Chondrocyte (in vitro differentiated cells): ENCODE measurements around the gene GJC2. TPM values are rescaled to one million over a fixed set of nuclear protein-coding genes. Genes with fewer than 3 reads are reported as not detected.

Experiments used
- DNase-seq: peaks from one replicate; pipeline ENCODE4 v3.0.0; 2021; ENCODE audit warnings: mixed read lengths, low spot score
- H3K27ac Mint-ChIP-seq: one replicate; pipeline ENCODE4 v1.8.0; 2021; ENCODE audit warnings: mild to moderate bottlenecking, moderate library complexity, mixed read lengths; ENCODE audit not compliant: unreplicated experiment
- H3K27me3 Mint-ChIP-seq: 2 replicates; pipeline ENCODE4 v1.8.0; 2021; ENCODE audit warnings: low read depth, mixed read lengths
- H3K36me3 Mint-ChIP-seq: 2 replicates; pipeline ENCODE4 v1.8.0; 2021; ENCODE audit warnings: low read depth, mixed read lengths
- H3K4me1 Mint-ChIP-seq: 2 replicates; pipeline ENCODE4 v1.8.0; 2021; ENCODE audit warnings: low read depth, mild to moderate bottlenecking, mixed read lengths
- H3K4me3 Mint-ChIP-seq: one replicate; pipeline ENCODE4 v1.8.0; 2021; ENCODE audit warnings: mild to moderate bottlenecking, moderate library complexity, mixed read lengths; ENCODE audit not compliant: unreplicated experiment
- H3K9me3 Mint-ChIP-seq: 2 replicates; pipeline ENCODE4 v1.8.0; 2021; ENCODE audit warnings: low read depth, mixed read lengths
- CTCF ChIP-seq: fragments of 200-600 bp; sonication (generic); IDR thresholded peaks from 2 replicates; pipeline ENCODE4 v1.5.0; 2021; ENCODE audit warnings: antibody characterized with exemption, mild to moderate bottlenecking, moderate library complexity
- total RNA-seq: library from RNA; stranded (reverse); gene quantifications from 3 replicates; pipeline ENCODE4 v1.2.1, GENCODE V29; 2021

Gene GJC2
- total RNA-seq, 1 donor from 2014 or later: 2.0 TPM

DNA sequence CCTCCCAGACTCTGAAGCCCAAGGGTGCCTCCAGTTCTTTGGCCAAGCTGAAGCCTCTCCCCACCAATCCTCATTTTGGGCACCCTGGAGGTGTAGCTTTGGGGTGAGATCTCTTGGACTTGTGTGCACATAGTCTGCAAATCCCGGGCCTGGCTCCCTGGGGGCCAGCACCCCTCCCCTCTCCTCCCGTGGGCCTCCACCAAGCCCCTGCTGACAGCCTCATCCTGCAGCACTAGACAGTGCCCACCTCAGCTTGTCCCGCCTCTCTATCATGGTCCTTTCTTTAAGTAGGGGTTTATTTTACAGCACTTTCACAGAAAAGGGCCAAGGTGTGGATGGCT lies 3.2 kb downstream of the GJC2 start:
- peak; percentile 84 for DNase-seq
- TF ChIP-seq CTCF: no peak
- Mint-ChIP-seq H3K27me3 (no peaks in the 10 kb centered on the region), H3K4me3 (no peak overlapping the region), H3K36me3 (no peaks in the 10 kb centered on the region), H3K27ac (no peak overlapping the region), H3K4me1 (no peaks in the 10 kb centered on the region), H3K9me3 (no peaks in the 10 kb centered on the region)

GRCh38 chr1:228154021-228154669 lies 4.4 kb downstream of the GJC2 start:
- H3K27ac Mint-ChIP-seq: no peak overlapping the region
- no peak for TF ChIP-seq CTCF
- no peak overlapping the region for H3K4me3 Mint-ChIP-seq
- no peaks in the 10 kb centered on the region for H3K9me3 Mint-ChIP-seq
- no peaks in the 10 kb centered on the region for H3K4me1 Mint-ChIP-seq
- H3K36me3 Mint-ChIP-seq: no peaks in the 10 kb centered on the region
- DNase-seq: peak; percentile 46
- no peaks in the 10 kb centered on the region for H3K27me3 Mint-ChIP-seq

- peak; percentile 71 for DNase-seq
- Mint-ChIP-seq H3K4me1 (no peaks in the 10 kb centered on the region), H3K27me3 (no peaks in the 10 kb centered on the region), H3K4me3 (no peak overlapping the region), H3K36me3 (no peaks in the 10 kb centered on the region), H3K27ac (no peak overlapping the region), H3K9me3 (no peaks in the 10 kb centered on the region)
- TF ChIP-seq CTCF: no peak
These were observed 5.2 kb downstream of the GJC2 start for GRCh38 chr1:228154670-228155571.

- no peak for TF ChIP-seq CTCF
- H3K27ac Mint-ChIP-seq: no peak overlapping the region
- H3K27me3 Mint-ChIP-seq: no peaks in the 10 kb centered on the region
- H3K4me3 Mint-ChIP-seq: no peak overlapping the region
- peak; percentile 72 for DNase-seq
- H3K36me3 Mint-ChIP-seq: no peaks in the 10 kb centered on the region
- H3K9me3 Mint-ChIP-seq: no peaks in the 10 kb centered on the region
- no peaks in the 10 kb centered on the region for H3K4me1 Mint-ChIP-seq
These were observed 6.1 kb downstream of the GJC2 start for GRCh38 chr1:228155596-228156514.

GRCh38 chr1:228156515-228156881 lies 6.8 kb downstream of the GJC2 start:
- Mint-ChIP-seq H3K4me3 (no peak overlapping the region), H3K27ac (no peak overlapping the region)

More at GRCh38 chr1:228156515-228156881, 6.8 kb downstream of the GJC2 start:
- Mint-ChIP-seq H3K36me3 (no peaks in the 10 kb centered on the region), H3K9me3 (no peaks in the 10 kb centered on the region), H3K4me1 (no peaks in the 10 kb centered on the region), H3K27me3 (no peaks in the 10 kb centered on the region)
- no peak for TF ChIP-seq CTCF
- DNase-seq: peak; percentile 83
